ENCODE data around the gene INA. TPM values are rescaled to one million over a fixed set of nuclear protein-coding genes. Genes with fewer than 3 reads are reported as not detected.

The INA gene
- total RNA-seq, 1 experiment from 2014 or later, result 14.0 TPM

- Histone ChIP-seq H2BK15ac (ENCODE audit: low read depth, low read length) (no peak overlapping the region), H3K4ac (ENCODE audit: low read depth, low read length) (no peak overlapping the region), H4K8ac (replicated peaks; ENCODE audit: insufficient read length, low read depth, low read length) (no peak overlapping the region), H2BK120ac (ENCODE audit: low read depth, low read length, poor library complexity, severe bottlenecking) (no peak overlapping the region), H4K91ac (ENCODE audit: insufficient read length, low read depth, low read length) (no peak overlapping the region), H3K79me1 (ENCODE audit: insufficient read depth, low read depth, low read length, poor library complexity, severe bottlenecking) (no peaks in the 10 kb centered on the region), H3K18ac (ENCODE audit: insufficient read length, low read depth, low read length) (no peak overlapping the region), H4K20me1 (ENCODE audit: control insufficient read depth, insufficient read depth, insufficient read length) (no peaks in the 10 kb centered on the region), H3K9me3 (ENCODE audit: control insufficient read depth, low read depth, low read length) (no peaks in the 10 kb centered on the region), H3K79me2 (ENCODE audit: insufficient read depth, low read length) (no peaks in the 10 kb centered on the region), H3K27ac (ENCODE audit: insufficient read length, low read depth, low read length) (no peak overlapping the region), H2BK20ac (ENCODE audit: low read depth, low read length, poor library complexity, severe bottlenecking) (no peak overlapping the region), H3K56ac (ENCODE audit: insufficient read length, low read depth, low read length) (no peak overlapping the region), H4K5ac (ENCODE audit: insufficient read length, low read depth, low read length) (no peak overlapping the region), H2BK5ac (ENCODE audit: insufficient read length, low read length) (no peak overlapping the region), H2BK12ac (ENCODE audit: insufficient read length, low read depth, low read length) (no peak overlapping the region), H3K4me2 (ENCODE audit: insufficient read depth, insufficient read length, low read length) (no peak overlapping the region), H3T11ph (ENCODE audit: low read length) (no peak overlapping the region), H3K27me3 (ENCODE audit: insufficient read depth, low read length) (no peaks in the 10 kb centered on the region), H3K14ac (ENCODE audit: insufficient read depth, low read length) (no peak overlapping the region), H3K23me2 (ENCODE audit: insufficient read length, low read depth, low read length, poor library complexity, severe bottlenecking) (no peaks in the 10 kb centered on the region), H3K23ac (ENCODE audit: insufficient read length, low read depth, low read length) (no peak overlapping the region), H3K9ac (ENCODE audit: extremely low read depth, insufficient read length, low read length) (no peak overlapping the region), H2AK5ac (ENCODE audit: insufficient read length, low read length) (no peak overlapping the region), H2AFZ (ENCODE audit: low read length) (no peak overlapping the region), H3K4me1 (ENCODE audit: insufficient read depth, low read length) (no peaks in the 10 kb centered on the region; the same call in 1 of the 2 replicates)
- WGBS (ENCODE audit: extremely low coverage, insufficient read length, low lambda C conversion rate), result no CpG with 5 or more reads among the region's 11 CpGs
- Mint-ChIP-seq H3K9me3 (no peaks in the 10 kb centered on the region; a peak in 1 of 5 replicates), H3K27ac (no peak overlapping the region), H3K36me3 (ENCODE audit: insufficient read depth in 1 of 3, low read depth in 3 of 3) (no peaks in the 10 kb centered on the region), H3K4me3 (no peak overlapping the region), H3K27me3 (ENCODE audit: low read depth) (peaks cover 22% of the 10 kb centered on the region), H3K4me1 (peaks cover 13 to 15% of the 10 kb centered on the region in 2 experiments)
- no peak for DNase-seq
- TF ChIP-seq, protein P1, sequence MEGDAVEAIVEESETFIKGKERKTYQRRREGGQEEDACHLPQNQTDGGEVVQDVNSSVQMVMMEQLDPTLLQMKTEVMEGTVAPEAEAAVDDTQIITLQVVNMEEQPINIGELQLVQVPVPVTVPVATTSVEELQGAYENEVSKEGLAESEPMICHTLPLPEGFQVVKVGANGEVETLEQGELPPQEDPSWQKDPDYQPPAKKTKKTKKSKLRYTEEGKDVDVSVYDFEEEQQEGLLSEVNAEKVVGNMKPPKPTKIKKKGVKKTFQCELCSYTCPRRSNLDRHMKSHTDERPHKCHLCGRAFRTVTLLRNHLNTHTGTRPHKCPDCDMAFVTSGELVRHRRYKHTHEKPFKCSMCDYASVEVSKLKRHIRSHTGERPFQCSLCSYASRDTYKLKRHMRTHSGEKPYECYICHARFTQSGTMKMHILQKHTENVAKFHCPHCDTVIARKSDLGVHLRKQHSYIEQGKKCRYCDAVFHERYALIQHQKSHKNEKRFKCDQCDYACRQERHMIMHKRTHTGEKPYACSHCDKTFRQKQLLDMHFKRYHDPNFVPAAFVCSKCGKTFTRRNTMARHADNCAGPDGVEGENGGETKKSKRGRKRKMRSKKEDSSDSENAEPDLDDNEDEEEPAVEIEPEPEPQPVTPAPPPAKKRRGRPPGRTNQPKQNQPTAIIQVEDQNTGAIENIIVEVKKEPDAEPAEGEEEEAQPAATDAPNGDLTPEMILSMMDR (conservative IDR thresholded peaks at IDR 0.05), result no peak
These were observed 7.2 kb downstream of the INA start for GRCh38 chr10:103284170-103284569.
